Measurements from ENCODE around the gene CNTNAP2.

Gene CNTNAP2

DNA sequence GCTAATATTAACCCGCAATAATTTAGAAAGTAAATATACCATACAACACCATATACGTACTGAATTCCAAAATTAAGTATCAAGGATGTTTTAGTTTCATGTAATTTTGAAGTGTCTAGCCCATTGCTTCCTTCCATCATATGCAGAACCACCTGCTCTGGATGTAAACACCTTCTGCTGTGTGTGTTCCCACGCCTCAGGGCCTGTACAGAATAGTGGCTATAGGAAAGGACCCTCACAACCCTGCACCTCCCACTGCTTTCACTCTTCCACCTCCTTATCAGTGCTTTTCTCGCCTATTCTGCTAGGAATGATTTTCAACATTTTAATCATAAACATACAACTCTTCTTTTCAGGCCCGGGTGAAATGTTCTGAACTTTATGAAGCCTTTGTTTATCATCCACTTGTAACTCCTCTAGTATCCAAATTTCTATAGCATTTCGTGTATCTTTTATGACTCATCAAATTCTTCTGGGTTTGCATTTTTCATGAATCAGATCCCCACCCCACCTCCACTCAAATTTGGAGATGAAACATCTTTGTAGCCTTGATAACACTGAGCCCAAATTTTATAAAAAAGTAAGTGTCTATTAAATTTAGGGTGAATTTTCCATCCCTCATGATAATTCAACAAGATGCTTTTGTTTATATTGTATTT is 1367.2 kb downstream of the CNTNAP2 start:
- no peaks in the 10 kb centered on the region; the same call in 1 of the 2 replicates for H3K9me2 ChIP-seq (replicated peaks; ENCODE audit: insufficient read depth, low read length)
- H3K27me3 ChIP-seq (ENCODE audit: low read length), result no peaks in the 10 kb centered on the region
- TF ChIP-seq, protein P1, sequence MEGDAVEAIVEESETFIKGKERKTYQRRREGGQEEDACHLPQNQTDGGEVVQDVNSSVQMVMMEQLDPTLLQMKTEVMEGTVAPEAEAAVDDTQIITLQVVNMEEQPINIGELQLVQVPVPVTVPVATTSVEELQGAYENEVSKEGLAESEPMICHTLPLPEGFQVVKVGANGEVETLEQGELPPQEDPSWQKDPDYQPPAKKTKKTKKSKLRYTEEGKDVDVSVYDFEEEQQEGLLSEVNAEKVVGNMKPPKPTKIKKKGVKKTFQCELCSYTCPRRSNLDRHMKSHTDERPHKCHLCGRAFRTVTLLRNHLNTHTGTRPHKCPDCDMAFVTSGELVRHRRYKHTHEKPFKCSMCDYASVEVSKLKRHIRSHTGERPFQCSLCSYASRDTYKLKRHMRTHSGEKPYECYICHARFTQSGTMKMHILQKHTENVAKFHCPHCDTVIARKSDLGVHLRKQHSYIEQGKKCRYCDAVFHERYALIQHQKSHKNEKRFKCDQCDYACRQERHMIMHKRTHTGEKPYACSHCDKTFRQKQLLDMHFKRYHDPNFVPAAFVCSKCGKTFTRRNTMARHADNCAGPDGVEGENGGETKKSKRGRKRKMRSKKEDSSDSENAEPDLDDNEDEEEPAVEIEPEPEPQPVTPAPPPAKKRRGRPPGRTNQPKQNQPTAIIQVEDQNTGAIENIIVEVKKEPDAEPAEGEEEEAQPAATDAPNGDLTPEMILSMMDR (IDR thresholded peaks at IDR 0.05; ENCODE audit: insufficient read depth, low read length, poor library complexity, severe bottlenecking), result no peak
- no peak for TF ChIP-seq EZH2phosphoT487 (conservative IDR thresholded peaks at IDR 0.05; ENCODE audit: low read length)
- no peaks in the 10 kb centered on the region for H3K9me3 ChIP-seq (ENCODE audit: insufficient read depth, low read length)
- H3K4me3 ChIP-seq (ENCODE audit: insufficient read depth, low read length, poor library complexity, severe bottlenecking), result no peak overlapping the region
- no peak overlapping the region for H3K9ac ChIP-seq (ENCODE audit: low read length)
- no peaks in the 10 kb centered on the region for H3F3A ChIP-seq (ENCODE audit: insufficient read depth)
- no peaks in the 10 kb centered on the region for H3K36me3 ChIP-seq (ENCODE audit: low read length)
- H4K20me1 ChIP-seq (ENCODE audit: low read depth, low read length), result no peaks in the 10 kb centered on the region
- H3K27ac ChIP-seq (ENCODE audit: low read depth, low read length), result no peak overlapping the region
- no peak overlapping the region for H2AFZ ChIP-seq (ENCODE audit: low read depth, low read length, severe bottlenecking)
- no peak overlapping the region for H3K4me2 ChIP-seq (ENCODE audit: low read depth, low read length, poor library complexity, severe bottlenecking)
- H3K79me2 ChIP-seq (ENCODE audit: insufficient read depth, low read length), result no peaks in the 10 kb centered on the region

DNA sequence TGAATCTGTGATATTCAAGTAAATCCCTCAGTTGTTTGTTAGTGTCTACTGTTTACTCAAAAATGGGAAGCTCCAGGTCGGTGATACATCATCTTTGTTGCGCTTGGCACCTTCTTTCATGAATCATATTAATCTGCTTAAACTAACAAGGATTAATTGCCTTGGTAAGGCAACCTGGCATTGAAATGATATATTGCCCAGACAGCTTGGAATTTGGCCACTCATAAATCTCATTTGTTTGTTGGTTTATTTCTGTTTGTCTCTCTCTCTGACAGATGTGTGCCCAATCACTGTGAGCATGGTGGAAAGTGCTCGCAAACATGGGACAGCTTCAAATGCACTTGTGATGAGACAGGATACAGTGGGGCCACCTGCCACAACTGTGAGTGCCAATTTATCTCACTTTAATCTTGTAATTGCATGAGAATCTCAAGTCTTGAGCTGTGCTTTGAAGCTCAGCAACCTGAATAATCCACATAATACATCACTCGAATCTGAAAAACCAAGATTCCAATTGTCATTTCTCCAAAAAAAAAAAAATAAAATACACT is 1369.1 kb downstream of the CNTNAP2 start:
- H3K9me3 ChIP-seq (ENCODE audit: insufficient read depth, low read length), result no peaks in the 10 kb centered on the region
- H3K27me3 ChIP-seq (ENCODE audit: low read length), result no peaks in the 10 kb centered on the region
- TF ChIP-seq, protein P1 (IDR thresholded peaks at IDR 0.05; ENCODE audit: insufficient read depth, low read length, poor library complexity, severe bottlenecking), result no peak
- TF ChIP-seq EZH2phosphoT487 (conservative IDR thresholded peaks at IDR 0.05; ENCODE audit: low read length), result no peak

DNA sequence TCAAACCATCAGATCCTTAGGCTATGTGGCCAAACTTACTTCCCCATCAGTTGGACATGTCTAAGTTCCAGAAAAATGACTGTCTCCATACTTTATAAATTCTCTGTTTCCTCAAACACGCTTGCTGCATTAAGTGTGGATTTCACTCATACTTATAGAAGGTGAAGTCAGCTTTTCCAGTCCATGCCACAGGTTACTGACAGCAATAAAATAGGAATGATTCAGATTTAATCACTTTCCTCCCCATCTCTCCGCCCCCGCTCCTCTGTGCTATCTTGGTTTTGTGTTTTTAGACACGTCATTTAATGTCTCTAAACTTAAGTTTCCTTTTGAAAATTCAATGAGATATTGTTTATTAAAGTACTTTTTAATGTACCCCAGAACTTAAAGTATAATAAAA is 1376.0 kb downstream of the CNTNAP2 start:
- H3K36me3 ChIP-seq (ENCODE audit: low read length), result no peaks in the 10 kb centered on the region
- H3K27me3 ChIP-seq (ENCODE audit: low read length), result no peaks in the 10 kb centered on the region
- H4K20me1 ChIP-seq (ENCODE audit: low read depth, low read length), result no peaks in the 10 kb centered on the region
- H3K27ac ChIP-seq (ENCODE audit: low read depth, low read length), result no peak overlapping the region
- H2AFZ ChIP-seq (ENCODE audit: low read depth, low read length, severe bottlenecking), result no peak overlapping the region
- no peaks in the 10 kb centered on the region for H3F3A ChIP-seq (ENCODE audit: insufficient read depth)
- H3K4me2 ChIP-seq (ENCODE audit: low read depth, low read length, poor library complexity, severe bottlenecking), result no peak overlapping the region
- H3K4me3 ChIP-seq (ENCODE audit: insufficient read depth, low read length, poor library complexity, severe bottlenecking), result no peak overlapping the region
- no peak overlapping the region for H3K9ac ChIP-seq (ENCODE audit: low read length)
- no peaks in the 10 kb centered on the region for H3K79me2 ChIP-seq (ENCODE audit: insufficient read depth, low read length)
- TF ChIP-seq EZH2phosphoT487 (conservative IDR thresholded peaks at IDR 0.05; ENCODE audit: low read length), result no peak
- TF ChIP-seq, protein P1 (IDR thresholded peaks at IDR 0.05; ENCODE audit: insufficient read depth, low read length, poor library complexity, severe bottlenecking), result no peak
- H3K9me2 ChIP-seq (replicated peaks; ENCODE audit: insufficient read depth, low read length), result no peaks in the 10 kb centered on the region; the same call in 1 of the 2 replicates
- H3K9me3 ChIP-seq (ENCODE audit: insufficient read depth, low read length), result no peaks in the 10 kb centered on the region

More for the DNA sequence above, 1369.1 kb downstream of the CNTNAP2 start:
- H3K4me2 ChIP-seq (ENCODE audit: low read depth, low read length, poor library complexity, severe bottlenecking), result no peak overlapping the region
- H3K9me2 ChIP-seq (replicated peaks; ENCODE audit: insufficient read depth, low read length), result no peaks in the 10 kb centered on the region; the same call in 1 of the 2 replicates
- no peaks in the 10 kb centered on the region for H3K79me2 ChIP-seq (ENCODE audit: insufficient read depth, low read length)
- H2AFZ ChIP-seq (ENCODE audit: low read depth, low read length, severe bottlenecking), result no peak overlapping the region
- no peak overlapping the region for H3K27ac ChIP-seq (ENCODE audit: low read depth, low read length)
- no peaks in the 10 kb centered on the region for H4K20me1 ChIP-seq (ENCODE audit: low read depth, low read length)
- H3K36me3 ChIP-seq (ENCODE audit: low read length), result no peaks in the 10 kb centered on the region
- H3F3A ChIP-seq (ENCODE audit: insufficient read depth), result no peaks in the 10 kb centered on the region
- no peak overlapping the region for H3K4me3 ChIP-seq (ENCODE audit: insufficient read depth, low read length, poor library complexity, severe bottlenecking)
- H3K9ac ChIP-seq (ENCODE audit: low read length), result no peak overlapping the region
